Measurements from ENCODE around the gene KCTD15. TPM values are rescaled to one million over a fixed set of nuclear protein-coding genes. Genes with fewer than 3 reads are reported as not detected.

The KCTD15 gene
- total RNA-seq, 1 experiment from 2014 or later: 13.8 TPM

GRCh38 chr19:33862981-33863380, 66.3 kb downstream of the KCTD15 start:
- no peaks in the 10 kb centered on the region for H3K4me1 ChIP-seq (replicated peaks; ENCODE audit: insufficient read depth)
- H3K27me3 ChIP-seq (ENCODE audit: insufficient read depth, low read depth): peaks cover 75% of the 10 kb centered on the region
- no peaks in the 10 kb centered on the region for H3K36me3 ChIP-seq (ENCODE audit: low read depth)
- CTCF ChIA-PET: no interaction called here
- POLR2A ChIA-PET (ENCODE audit: unreplicated experiment): no interaction called here
- no peaks in the 10 kb centered on the region for H3K9me3 ChIP-seq (ENCODE audit: insufficient read depth, low read depth)
- H3F3A ChIP-seq (ENCODE audit: insufficient read depth, low read depth): no peaks in the 10 kb centered on the region
- no peaks in the 10 kb centered on the region for H3K9me2 ChIP-seq (ENCODE audit: insufficient read depth)
- H3K79me2 ChIP-seq (ENCODE audit: low read depth): no peaks in the 10 kb centered on the region
- no peak overlapping the region for H3K4me3 ChIP-seq
- no peaks in the 10 kb centered on the region for H4K20me1 ChIP-seq (ENCODE audit: insufficient read depth)
- no peak for DNase-seq
- H3K4me2 ChIP-seq: no peak overlapping the region
- H3K27ac ChIP-seq: no peak overlapping the region
- BruUV-seq (replicated peaks): no TSS peak
- intact Hi-C loops (cut with micrococcal nuclease; ENCODE audit: unreplicated experiment): no loop called here
- H2AFZ ChIP-seq: no peak overlapping the region
- TF ChIP-seq EZH2 (IDR thresholded peaks at IDR 0.05; ENCODE audit: low read depth): no peak

- H3K4me2 ChIP-seq: no peak overlapping the region
- intact Hi-C loops (cut with micrococcal nuclease; ENCODE audit: unreplicated experiment): no loop called here
- no peak for DNase-seq
- TF ChIP-seq CTCF (conservative IDR thresholded peaks at IDR 0.05): no peak
- no peaks in the 10 kb centered on the region for H3K9me3 ChIP-seq (ENCODE audit: insufficient read depth, low read depth)
- H3K27ac ChIP-seq: no peak overlapping the region
- H2AFZ ChIP-seq: no peak overlapping the region
- no peaks in the 10 kb centered on the region for H3K36me3 ChIP-seq (ENCODE audit: low read depth)
- no peaks in the 10 kb centered on the region for H3K4me1 ChIP-seq (replicated peaks; ENCODE audit: insufficient read depth)
- H3K27me3 ChIP-seq (ENCODE audit: insufficient read depth, low read depth): peaks cover 75% of the 10 kb centered on the region
- H3K9me2 ChIP-seq (ENCODE audit: insufficient read depth): no peaks in the 10 kb centered on the region
- CTCF ChIA-PET: no interaction called here
- no peaks in the 10 kb centered on the region for H3F3A ChIP-seq (ENCODE audit: insufficient read depth, low read depth)
- no peak overlapping the region for H3K4me3 ChIP-seq
- BruUV-seq (replicated peaks): no TSS peak
- no peaks in the 10 kb centered on the region for H4K20me1 ChIP-seq (ENCODE audit: insufficient read depth)
- POLR2A ChIA-PET (ENCODE audit: unreplicated experiment): no interaction called here
- H3K79me2 ChIP-seq (ENCODE audit: low read depth): no peaks in the 10 kb centered on the region
Measured at GRCh38 chr19:33863436-33863835, 66.8 kb downstream of the KCTD15 start.

GRCh38 chr19:33864311-33864850, 67.7 kb downstream of the KCTD15 start:
- H3K36me3 ChIP-seq (ENCODE audit: low read depth): no peaks in the 10 kb centered on the region
- H4K20me1 ChIP-seq (ENCODE audit: insufficient read depth): no peaks in the 10 kb centered on the region
- H3K4me2 ChIP-seq: no peak overlapping the region
- H3K9me3 ChIP-seq (ENCODE audit: insufficient read depth, low read depth): no peaks in the 10 kb centered on the region
- DNase-seq: no peak
- no peak overlapping the region for H3K4me3 ChIP-seq
- peaks cover 77% of the 10 kb centered on the region for H3K27me3 ChIP-seq (ENCODE audit: insufficient read depth, low read depth)
- no peak overlapping the region for H3K27ac ChIP-seq
- ChIA-PET CTCF (no interaction called here), POLR2A (ENCODE audit: unreplicated experiment) (no interaction called here)
- no peaks in the 10 kb centered on the region for H3K9me2 ChIP-seq (ENCODE audit: insufficient read depth)
- no peak overlapping the region for H2AFZ ChIP-seq
- no peaks in the 10 kb centered on the region for H3F3A ChIP-seq (ENCODE audit: insufficient read depth, low read depth)
- TF ChIP-seq CTCF (conservative IDR thresholded peaks at IDR 0.05) (no peak), EZH2 (IDR thresholded peaks at IDR 0.05; ENCODE audit: low read depth) (no peak)
- intact Hi-C loops (cut with micrococcal nuclease; ENCODE audit: unreplicated experiment): no loop called here
- no peaks in the 10 kb centered on the region for H3K4me1 ChIP-seq (replicated peaks; ENCODE audit: insufficient read depth)
- BruUV-seq (replicated peaks): no TSS peak
- H3K79me2 ChIP-seq (ENCODE audit: low read depth): no peaks in the 10 kb centered on the region

DNA sequence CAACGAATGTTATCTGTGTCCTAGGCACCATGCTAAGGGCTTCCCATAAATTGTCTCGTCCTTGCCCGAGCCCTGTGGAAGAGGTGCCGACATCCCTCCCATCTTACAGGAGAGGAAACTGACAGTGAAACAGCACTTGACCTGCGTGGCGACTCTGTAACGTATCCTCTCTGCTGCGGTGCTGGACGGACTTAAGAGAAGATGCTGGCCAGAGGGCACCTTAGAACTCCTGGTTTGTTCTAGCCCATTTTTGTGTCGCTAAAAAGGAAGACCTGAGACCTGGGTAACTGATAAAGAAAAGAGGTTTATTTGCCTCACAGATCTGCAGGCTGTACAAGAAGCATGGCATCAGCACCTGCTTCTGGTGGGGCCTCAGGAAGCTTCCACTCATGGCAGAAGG, 68.6 kb downstream of the KCTD15 start:
- CTCF ChIA-PET: no interaction called here
- intact Hi-C loops (cut with micrococcal nuclease; ENCODE audit: unreplicated experiment): no loop called here
- H2AFZ ChIP-seq: no peak overlapping the region

More for the DNA sequence above, 68.6 kb downstream of the KCTD15 start:
- no peaks in the 10 kb centered on the region for H3K79me2 ChIP-seq (ENCODE audit: low read depth)
- BruUV-seq (replicated peaks): no TSS peak
- H3K27ac ChIP-seq: no peak overlapping the region
- POLR2A ChIA-PET (ENCODE audit: unreplicated experiment): no interaction called here
- H3K9me2 ChIP-seq (ENCODE audit: insufficient read depth): no peaks in the 10 kb centered on the region
- H3K4me2 ChIP-seq: no peak overlapping the region
- no peaks in the 10 kb centered on the region for H4K20me1 ChIP-seq (ENCODE audit: insufficient read depth)
- H3K4me3 ChIP-seq: no peak overlapping the region
- no peaks in the 10 kb centered on the region for H3K36me3 ChIP-seq (ENCODE audit: low read depth)
- H3F3A ChIP-seq (ENCODE audit: insufficient read depth, low read depth): no peaks in the 10 kb centered on the region
- H3K4me1 ChIP-seq (replicated peaks; ENCODE audit: insufficient read depth): no peaks in the 10 kb centered on the region
- DNase-seq: no peak
- H3K9me3 ChIP-seq (ENCODE audit: insufficient read depth, low read depth): no peaks in the 10 kb centered on the region
- peaks cover 77% of the 10 kb centered on the region for H3K27me3 ChIP-seq (ENCODE audit: insufficient read depth, low read depth)
- no peak for TF ChIP-seq EZH2 (IDR thresholded peaks at IDR 0.05; ENCODE audit: low read depth)
- no peak for TF ChIP-seq CTCF (conservative IDR thresholded peaks at IDR 0.05)
